Activated CD4-positive, CD25-positive, alpha-beta regulatory T cell treated with anti-CD3 and anti-CD28 coated beads, Interleukin-2, amount 50 U/mL, for 24 hours (primary cell): ENCODE data around the gene NCCRP1.

Experiments
- ATAC-seq, 2 donors: fragments of 150-1000 bp; cut with Tn5 transposase; one replicate each; pipeline ENCODE4 v1.10.0; 2021; ENCODE audit warnings: mild to moderate bottlenecking in 1 of 2, moderate library complexity in 1 of 2

Gene NCCRP1

GRCh38 chr19:39248806-39249205 lies 52.0 kb downstream of the NCCRP1 start, which contains the start of gene IFNL4:
TSS of gene IFNL4 (minus strand) at chr19:39248856.
- no peak for ATAC-seq

GRCh38 chr19:39251081-39251480 lies 54.3 kb downstream of the NCCRP1 start:
- ATAC-seq, result no peak
